ENCODE measurements around the gene VGLL1. TPM values are rescaled to one million over a fixed set of nuclear protein-coding genes. Genes with fewer than 3 reads are reported as not detected.

The VGLL1 gene
- total RNA-seq, 1 donor from 2014 or later = not detected

- CTCF ChIA-PET = no interaction called here
- POLR2A ChIA-PET = no interaction called here
- no peak for DNase-seq
- ATAC-seq (ENCODE audit: low read depth) = no peak
- Mint-ChIP-seq H3K27ac (no peak overlapping the region), H3K27me3 (no peaks in the 10 kb centered on the region), H3K4me1 (no peaks in the 10 kb centered on the region), H3K36me3 (ENCODE audit: low read depth) (no peaks in the 10 kb centered on the region), H3K4me3 (no peak overlapping the region), H3K9me3 (no peaks in the 10 kb centered on the region)
- intact Hi-C loops (cut with micrococcal nuclease) = no loop called here
- TF ChIP-seq CTCF (IDR thresholded peaks at IDR 0.05) = no peak
Measured at GRCh38 chrX:136574548-136574947, 42.5 kb downstream of the VGLL1 start.

- no peaks in the 10 kb centered on the region for H3K9me3 Mint-ChIP-seq
- no peak overlapping the region for H3K27ac Mint-ChIP-seq
- POLR2A ChIA-PET = no interaction called here
Measured at GRCh38 chrX:136577552-136577951, 45.5 kb downstream of the VGLL1 start.

GRCh38 chrX:136580316-136580715 is 48.3 kb downstream of the VGLL1 start:
- no peak overlapping the region for H3K4me3 Mint-ChIP-seq
- H3K27ac Mint-ChIP-seq = no peak overlapping the region
- no peaks in the 10 kb centered on the region for H3K4me1 Mint-ChIP-seq
- ChIA-PET POLR2A (no interaction called here), CTCF (no interaction called here)
- no peaks in the 10 kb centered on the region for H3K36me3 Mint-ChIP-seq (ENCODE audit: low read depth)
- ATAC-seq (ENCODE audit: low read depth) (no peak), DNase-seq (no peak)
- TF ChIP-seq CTCF (IDR thresholded peaks at IDR 0.05) = no peak
- intact Hi-C loops (cut with micrococcal nuclease) = no loop called here
- no peaks in the 10 kb centered on the region for H3K27me3 Mint-ChIP-seq
- no peaks in the 10 kb centered on the region for H3K9me3 Mint-ChIP-seq

More at GRCh38 chrX:136577552-136577951, 45.5 kb downstream of the VGLL1 start:
- CTCF ChIA-PET = interaction anchor here (2.6 kb wide), 1 partner anchor 549 kb away, joined by 11 read pairs; no protein-coding TSS in a partner anchor
- Mint-ChIP-seq H3K36me3 (ENCODE audit: low read depth) (no peaks in the 10 kb centered on the region), H3K4me3 (no peak overlapping the region), H3K4me1 (no peaks in the 10 kb centered on the region), H3K27me3 (no peaks in the 10 kb centered on the region)
- TF ChIP-seq CTCF (IDR thresholded peaks at IDR 0.05) = no peak
- peak; percentile 14 for DNase-seq
- intact Hi-C loops (cut with micrococcal nuclease) = loop anchor here (1.0 kb wide), 1 partner anchor 549 kb away; no protein-coding TSS in a partner anchor
- ATAC-seq (ENCODE audit: low read depth) = peak; percentile 79

- Mint-ChIP-seq H3K27me3 (no peaks in the 10 kb centered on the region), H3K4me1 (no peaks in the 10 kb centered on the region), H3K4me3 (no peak overlapping the region), H3K27ac (no peak overlapping the region), H3K36me3 (ENCODE audit: low read depth) (no peaks in the 10 kb centered on the region), H3K9me3 (no peaks in the 10 kb centered on the region)
- DNase-seq (no peak), ATAC-seq (ENCODE audit: low read depth) (no peak)
- no peak for TF ChIP-seq CTCF (IDR thresholded peaks at IDR 0.05)
- ChIA-PET POLR2A (no interaction called here), CTCF (interaction anchor here (0.6 to 0.8 kb wide), 2 partner anchors 112 to 116 kb away, joined by 3 read pairs; no protein-coding TSS in a partner anchor)
- intact Hi-C loops (cut with micrococcal nuclease) = no loop called here
Measured at GRCh38 chrX:136582624-136583023, 50.6 kb downstream of the VGLL1 start.

- Mint-ChIP-seq H3K4me1 (no peaks in the 10 kb centered on the region), H3K36me3 (ENCODE audit: low read depth) (no peaks in the 10 kb centered on the region), H3K27me3 (no peaks in the 10 kb centered on the region), H3K27ac (no peak overlapping the region), H3K9me3 (no peaks in the 10 kb centered on the region), H3K4me3 (no peak overlapping the region)
- CTCF ChIA-PET = no interaction called here
- ATAC-seq (ENCODE audit: low read depth) (no peak), DNase-seq (no peak)
- TF ChIP-seq CTCF (IDR thresholded peaks at IDR 0.05) = no peak
- POLR2A ChIA-PET = no interaction called here
- intact Hi-C loops (cut with micrococcal nuclease) = no loop called here
Measured at GRCh38 chrX:136584545-136584944, 52.5 kb downstream of the VGLL1 start.
